Aorta (tissue), 5 donors: Measurements from ENCODE around the gene RAB6B. TPM values are rescaled to one million over a fixed set of nuclear protein-coding genes. Genes with fewer than 3 reads are reported as not detected.

Experiments used
- ATAC-seq: fragments of 200-7000 bp; cut with Tn5 transposase; one replicate; pipeline ENCODE4 v1.9.1; 2022; ENCODE audit warnings: moderate library complexity; ENCODE audit not compliant: low FRiP score
- DNase-seq, 2 donors: peaks; one replicate each; pipeline ENCODE4 v3.0.0-alpha.2; 2020
- H3K27ac ChIP-seq, 2 donors: one replicate each; pipeline ENCODE4 v1.5.1; 2013; ENCODE audit warnings: low read length in 2 of 2, mild to moderate bottlenecking in 2 of 2, moderate library complexity in 2 of 2, control low read depth in 1 of 2, inconsistent platforms in 1 of 2, low read depth in 1 of 2
- H3K27me3 ChIP-seq, 2 donors: one replicate each; pipeline ENCODE4 v1.6.1; 2013; ENCODE audit warnings: control low read depth in 1 of 2, low read length in 1 of 2, mild to moderate bottlenecking in 1 of 2, moderate library complexity in 1 of 2; ENCODE audit not compliant: insufficient read depth in 2 of 2, control insufficient read depth in 1 of 2
- H3K36me3 ChIP-seq, 2 donors: one replicate each; pipeline ENCODE4 v1.6.1; 2013; ENCODE audit warnings: control low read depth in 1 of 2, low read length in 1 of 2, mild to moderate bottlenecking in 1 of 2; ENCODE audit not compliant: insufficient read depth in 2 of 2, control insufficient read depth in 1 of 2
- H3K4me1 ChIP-seq, 2 donors: one replicate each; pipeline ENCODE4 v1.6.1; 2013; ENCODE audit warnings: low read length in 2 of 2, control low read depth in 1 of 2, mild to moderate bottlenecking in 1 of 2, moderate library complexity in 1 of 2; ENCODE audit not compliant: insufficient read depth in 2 of 2, control insufficient read depth in 1 of 2
- H3K4me3 ChIP-seq, 2 donors: one replicate each; pipeline ENCODE4 v1.5.1; 2013; ENCODE audit warnings: low read length in 2 of 2, control low read depth in 1 of 2, mild to moderate bottlenecking in 1 of 2
- H3K9me3 ChIP-seq: one replicate; pipeline ENCODE4 v1.6.1; 2013; ENCODE audit warnings: mild to moderate bottlenecking, low read length; ENCODE audit not compliant: control insufficient read depth
- WGBS, 2 donors: extraction: QIAGEN DNeasy Blood & Tissue Kit; methylation state at CpG; one replicate each; pipeline ENCODE4 v1.1.7; 2013; 5-methylcytosine and 5-hydroxymethylcytosine counted together
- intact Hi-C, 2 donors: fragments of 100-400 bp; cut with DNase I; formaldehyde crosslinking; loops; one replicate each; pipeline versions ENCODE4 v1.14.2 to v1.15.0; 2022
- polyA plus RNA-seq, 2 donors: library from polyadenylated mRNA; stranded (reverse); fragments of 200-250 nt; gene quantifications; one replicate each; pipeline ENCODE4 v1.2.3, GENCODE V29; 2013
- total RNA-seq, 2 donors: library from RNA; stranded (reverse); fragmentation: NEBNext Ultra II Directional; extraction: Animal tissue kit (Norgen Biotek cat#: 25700); gene quantifications; one replicate each; pipeline ENCODE4 v1.2.1, GENCODE V29; 2021
- donor health status: healthy with polysubstance abuse.
- donor health status: Bipolar disorder and iron deficiency.
- donor health status: DM: no; HTN: no; CAD: no.
- donor health status: DM: no; HTN: no; CAD: no.
- donor health status: DM: yes; HTN: yes; CAD: no.

RAB6B gene
- total and polyA plus RNA-seq, 4 donors = 0.59 to 12.0 (median 8.2) TPM

DNA sequence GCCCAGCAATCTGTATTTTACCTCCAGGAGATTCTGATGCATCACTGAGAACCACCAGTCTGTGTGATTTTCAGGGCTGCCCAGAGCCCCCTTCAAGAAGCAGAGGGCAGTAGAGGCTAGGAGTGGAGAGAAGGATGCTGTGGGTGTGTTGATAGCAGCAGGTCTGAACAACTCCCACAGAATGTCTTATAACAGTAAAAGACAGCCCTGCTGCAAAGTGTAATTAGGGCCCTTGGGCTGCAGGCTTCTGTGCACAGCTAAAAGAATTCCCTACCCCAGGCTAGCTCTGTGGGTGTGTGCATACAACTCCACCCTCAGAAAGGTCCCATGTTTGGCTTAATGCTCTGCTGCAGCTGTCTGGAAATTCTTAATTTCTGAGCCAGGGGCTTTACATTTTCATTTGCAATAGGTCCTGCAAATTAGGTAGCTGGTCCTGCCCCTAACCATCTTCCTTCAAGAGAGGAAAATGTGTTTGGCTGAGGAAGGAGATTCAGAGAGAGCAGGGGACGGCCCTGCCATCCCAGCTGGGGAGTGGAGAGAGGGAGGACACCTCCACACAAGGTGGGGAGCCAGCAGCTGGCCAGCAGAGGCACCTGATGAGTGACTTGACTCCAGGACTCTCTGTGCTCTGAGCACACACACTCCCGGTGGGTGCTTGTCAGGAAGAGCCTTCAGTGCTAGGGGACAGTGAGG, 43.2 kb upstream of the RAB6B start:
- DNase-seq (peak in 1 of 2 donors; percentile 55), ATAC-seq (no peak)
- no peaks in the 10 kb centered on the region for H3K36me3 ChIP-seq
- no peaks in the 10 kb centered on the region for H3K9me3 ChIP-seq
- intact Hi-C loops = loop anchor here in 1 of 2 donors (10.0 kb wide), 1 partner anchor 206 kb away; no protein-coding TSS in a partner anchor
- H3K27me3 ChIP-seq = no peaks in the 10 kb centered on the region
- 88 to 91% methylated on average over 2 of the region's 2 CpGs for WGBS, 2 donors
- no peaks in the 10 kb centered on the region for H3K4me1 ChIP-seq
- no peak overlapping the region for H3K4me3 ChIP-seq
- no peak overlapping the region for H3K27ac ChIP-seq

DNA sequence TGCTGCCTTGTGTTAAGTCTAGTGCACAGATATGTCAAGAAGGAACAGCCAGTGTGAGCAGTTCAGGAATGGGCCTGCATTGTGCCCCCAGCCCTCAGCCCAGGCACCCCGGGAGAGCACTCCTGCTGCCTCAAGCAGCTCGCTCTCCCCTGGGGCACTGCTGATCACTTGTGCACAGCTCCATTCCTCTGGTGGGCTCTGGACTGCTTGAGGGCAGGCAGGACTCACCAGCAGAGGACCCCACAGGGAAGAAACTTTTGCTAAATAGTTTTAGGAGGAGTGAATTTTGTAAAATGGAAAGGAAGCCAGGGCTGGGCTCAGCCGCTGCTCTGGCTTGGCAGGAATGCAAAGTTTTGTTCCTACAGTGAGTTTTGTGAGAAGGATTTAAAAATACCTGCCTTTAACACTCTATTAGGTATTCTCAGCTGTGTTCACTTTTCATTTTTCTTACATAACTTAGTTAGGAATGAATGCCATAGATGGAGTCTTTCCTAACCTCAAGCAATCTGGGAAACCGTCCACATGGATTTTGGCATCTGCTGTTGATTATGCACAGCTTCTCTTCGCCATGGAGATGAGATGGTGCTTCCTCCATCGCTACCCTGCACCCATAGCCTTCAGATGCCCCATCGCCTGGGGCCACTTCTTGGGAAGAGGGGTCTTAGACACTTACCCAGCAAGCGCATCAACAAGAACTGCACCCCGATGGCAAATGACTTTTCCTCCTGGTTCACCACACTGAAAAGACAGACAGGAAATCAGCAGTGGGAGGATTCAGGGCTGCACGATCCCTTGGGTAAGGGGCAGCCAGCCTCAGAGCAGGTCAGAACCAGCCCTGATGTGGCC, 42.3 kb upstream of the RAB6B start:
- Histone ChIP-seq H3K9me3 (no peaks in the 10 kb centered on the region), H3K36me3 (no peaks in the 10 kb centered on the region), H3K4me1 (no peaks in the 10 kb centered on the region), H3K27me3 (no peaks in the 10 kb centered on the region), H3K4me3 (no peak overlapping the region), H3K27ac (peak overlapping the region in 1 of 2 donors; percentile 28)
- peak; percentile 43 for ATAC-seq
- DNase-seq = peak in 1 of 2 donors; percentile 65
- WGBS, 2 donors = 35 to 40% methylated on average over 10 of the region's 10 CpGs
- intact Hi-C loops = loop anchor here in 1 of 2 donors (10.0 kb wide), 1 partner anchor 207 kb away; no protein-coding TSS in a partner anchor

DNA sequence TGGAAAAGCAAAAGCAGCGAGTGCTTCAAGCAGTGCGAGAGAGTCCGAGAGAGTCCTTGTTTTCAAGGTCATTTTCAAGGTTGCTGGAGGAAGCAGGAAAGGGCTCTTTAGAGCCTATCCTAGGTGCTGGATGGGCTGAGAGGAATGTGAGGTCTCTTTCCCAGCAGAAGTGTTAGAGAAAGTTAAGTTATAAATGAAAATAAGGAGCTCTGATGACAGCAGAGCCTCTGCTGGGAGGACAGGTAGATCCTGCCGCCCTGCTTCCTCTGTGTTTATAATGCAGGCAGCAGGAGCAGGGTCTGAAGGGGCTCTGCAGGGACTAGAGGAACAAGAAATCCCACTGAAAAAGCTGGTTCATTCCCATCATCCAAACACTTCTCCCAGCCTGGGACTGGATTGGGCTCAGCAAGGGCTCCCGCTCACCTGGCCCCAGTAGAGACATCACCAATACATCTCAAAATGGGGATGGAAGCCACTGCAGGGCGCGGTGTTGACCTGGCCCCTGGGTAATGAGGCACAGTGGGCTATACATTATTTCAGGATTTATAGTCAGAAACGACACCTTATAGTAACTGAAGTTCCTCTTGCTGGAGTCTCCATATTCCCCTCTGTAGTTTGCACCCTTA, 41.5 kb upstream of the RAB6B start:
- peak in 1 of 2 donors; percentile 22 for DNase-seq
- H3K27ac ChIP-seq = no peak overlapping the region

DNA sequence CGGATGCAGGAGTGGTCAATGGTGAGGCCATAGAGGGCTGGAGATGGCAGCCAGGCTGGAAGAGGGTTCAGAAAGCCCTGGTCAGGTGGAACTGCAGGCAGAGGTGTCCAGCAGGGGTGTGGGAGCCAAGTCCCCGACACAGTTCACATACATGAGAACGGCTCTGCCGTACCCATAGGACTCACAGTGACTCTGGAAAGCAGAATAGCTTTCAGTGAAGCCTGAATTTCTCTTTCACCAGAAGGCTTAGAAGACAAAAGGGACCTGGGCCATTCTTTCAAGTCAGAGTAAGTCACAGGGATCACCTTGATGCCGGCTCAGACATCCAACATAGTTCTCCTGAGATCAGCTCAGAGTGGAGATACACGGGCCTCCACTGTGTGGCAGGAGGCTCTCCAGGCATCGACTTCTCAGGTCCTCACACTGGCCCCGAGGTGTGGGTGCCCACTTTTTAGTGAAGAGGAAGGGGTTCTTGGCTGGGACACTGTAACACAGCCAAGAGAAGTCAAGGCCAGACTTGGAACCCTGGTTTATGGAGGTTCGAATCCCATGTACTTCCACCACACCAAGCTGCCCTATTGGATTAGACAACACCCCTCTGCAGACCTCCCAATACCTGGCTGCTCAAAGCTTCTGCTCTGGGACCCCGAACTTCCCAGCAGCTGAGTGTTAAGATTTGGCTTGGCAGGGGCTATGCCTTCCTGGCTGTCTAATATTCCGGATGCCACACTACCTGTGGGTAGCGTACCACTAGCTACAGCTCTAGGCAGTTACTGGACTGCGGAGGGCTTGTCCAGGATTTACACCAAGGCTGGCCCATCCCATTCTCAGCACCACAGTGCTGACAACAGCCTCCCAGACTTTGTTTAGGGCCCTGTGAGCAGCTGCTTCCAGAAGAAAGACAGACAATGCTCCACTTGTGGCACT, 40.4 kb upstream of the RAB6B start:
- no peaks in the 10 kb centered on the region for H3K9me3 ChIP-seq
- H3K4me1 ChIP-seq = no peaks in the 10 kb centered on the region
- no peak for ATAC-seq
- intact Hi-C loops = loop anchor here in 1 of 2 donors (10.0 kb wide), 1 partner anchor 209 kb away; no protein-coding TSS in a partner anchor
- no peak overlapping the region for H3K4me3 ChIP-seq
- WGBS, 2 donors = 91 to 95% methylated on average over 13 of the region's 13 CpGs
- no peak overlapping the region for H3K27ac ChIP-seq
- H3K36me3 ChIP-seq = no peaks in the 10 kb centered on the region
- no peaks in the 10 kb centered on the region for H3K27me3 ChIP-seq
- DNase-seq = no peak

More for the DNA sequence above, 41.5 kb upstream of the RAB6B start:
- H3K27me3 ChIP-seq = no peaks in the 10 kb centered on the region
- H3K4me3 ChIP-seq = no peak overlapping the region
- H3K9me3 ChIP-seq = no peaks in the 10 kb centered on the region
- intact Hi-C loops = loop anchor here in 1 of 2 donors (10.0 kb wide), 1 partner anchor 208 kb away; no protein-coding TSS in a partner anchor
- WGBS, 2 donors = 84 to 95% methylated on average over 8 of the region's 8 CpGs
- no peaks in the 10 kb centered on the region for H3K36me3 ChIP-seq
- no peak for ATAC-seq
- no peaks in the 10 kb centered on the region for H3K4me1 ChIP-seq

DNA sequence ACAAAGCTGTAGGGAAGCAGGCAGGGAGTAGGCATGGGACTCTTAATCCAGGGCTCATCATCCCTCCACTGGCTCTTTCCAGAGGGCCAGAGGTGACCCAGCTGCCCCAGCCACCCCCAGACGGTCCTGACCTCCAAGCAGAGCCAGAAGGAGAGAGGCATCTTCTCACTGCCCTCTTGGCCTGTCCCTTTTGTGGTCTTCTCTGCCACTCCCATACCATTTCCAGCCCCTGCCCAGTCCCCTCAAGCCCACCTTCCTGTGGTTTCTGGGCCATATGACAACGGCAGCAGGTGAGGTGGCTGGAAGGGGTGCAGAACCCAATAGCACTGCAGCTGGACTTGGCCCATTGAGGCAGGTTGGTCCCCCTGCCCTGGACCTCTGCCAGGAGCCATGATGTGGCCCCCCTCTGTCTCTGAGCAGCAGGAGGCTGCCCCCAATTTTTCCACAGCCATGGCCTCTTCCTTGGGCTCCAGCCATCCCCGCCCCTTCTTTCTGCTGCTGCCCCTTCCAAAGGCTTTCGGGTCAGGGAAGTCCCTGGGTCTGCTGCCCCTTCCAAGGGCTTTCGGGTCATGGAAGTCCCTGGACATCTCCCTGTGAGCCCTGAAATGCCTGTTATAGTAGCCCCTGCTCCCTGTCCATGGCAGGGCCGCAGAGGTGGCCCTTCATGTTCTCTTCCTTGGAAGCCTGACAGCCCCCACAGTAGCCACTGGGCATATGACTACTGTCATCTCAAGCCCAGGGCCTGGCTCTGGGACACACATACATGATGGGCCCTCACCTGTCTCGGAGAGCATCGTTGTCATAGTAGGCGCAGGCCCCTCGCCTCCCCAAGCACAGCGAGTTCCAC, 39.5 kb upstream of the RAB6B start:
- intact Hi-C loops = loop anchor here in 1 of 2 donors (5.0 to 10.0 kb wide), 2 partner anchors 102 to 210 kb away; no protein-coding TSS in a partner anchor

DNA sequence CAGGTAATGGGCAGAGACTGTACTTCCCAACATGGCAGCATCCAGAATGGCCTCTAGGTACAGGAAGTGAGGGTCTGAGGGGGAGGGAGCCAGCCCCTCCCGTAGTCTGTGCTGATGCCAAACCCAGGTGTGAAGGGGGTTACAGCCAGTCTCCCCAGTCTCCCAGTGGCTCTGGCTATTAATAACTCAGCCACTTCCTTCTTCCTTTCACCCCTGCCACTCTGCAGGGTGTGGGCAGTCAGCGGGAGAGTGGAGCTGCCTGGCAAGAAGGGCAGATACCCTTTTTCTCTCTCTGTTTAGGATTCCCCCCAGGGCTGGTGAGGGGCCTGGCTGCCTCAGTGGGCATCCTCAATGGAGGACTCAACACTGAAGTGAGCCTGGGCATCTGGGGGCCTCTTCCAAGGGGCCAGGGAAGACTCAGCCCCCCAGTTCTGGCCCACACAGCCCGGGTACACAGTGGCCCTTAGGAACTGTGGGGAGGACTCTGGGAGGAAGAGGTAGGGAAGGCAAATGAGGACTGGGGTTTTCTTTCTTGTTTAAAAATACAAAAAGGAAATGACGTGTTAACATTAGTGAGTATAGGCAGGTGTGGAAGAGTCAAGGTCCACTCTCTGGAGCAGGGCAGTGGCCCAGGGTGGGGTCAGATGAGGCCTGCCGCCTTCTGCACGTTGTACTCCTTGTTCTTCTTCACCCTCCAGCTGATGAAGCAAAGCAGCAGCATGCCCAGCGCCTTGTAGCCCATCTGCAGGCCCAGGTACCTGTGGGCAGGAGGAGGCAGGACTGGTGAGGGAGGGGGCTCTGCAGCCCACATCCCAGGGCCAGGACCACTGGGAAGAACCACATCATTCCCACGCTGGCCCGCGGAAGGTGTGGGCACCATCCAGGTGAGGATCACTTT, 38.6 kb upstream of the RAB6B start:
- WGBS, 2 donors = 91 to 93% methylated on average over 10 of the region's 10 CpGs
- no peak for ATAC-seq
- Histone ChIP-seq H3K27me3 (no peaks in the 10 kb centered on the region), H3K27ac (no peak overlapping the region), H3K4me1 (no peaks in the 10 kb centered on the region), H3K36me3 (no peaks in the 10 kb centered on the region), H3K9me3 (no peaks in the 10 kb centered on the region), H3K4me3 (no peak overlapping the region)
- DNase-seq = peak in 1 of 2 donors; percentile 61
- intact Hi-C loops = loop anchor here in 1 of 2 donors (5.0 to 10.0 kb wide), 2 partner anchors 103 to 210 kb away; no protein-coding TSS in a partner anchor

More for the DNA sequence above, 39.5 kb upstream of the RAB6B start:
- 87 to 93% methylated on average over 11 of the region's 11 CpGs for WGBS, 2 donors
- no peak for ATAC-seq
- H3K4me1 ChIP-seq = no peaks in the 10 kb centered on the region
- no peaks in the 10 kb centered on the region for H3K36me3 ChIP-seq
- no peak overlapping the region for H3K27ac ChIP-seq
- H3K9me3 ChIP-seq = no peaks in the 10 kb centered on the region
- no peaks in the 10 kb centered on the region for H3K27me3 ChIP-seq
- H3K4me3 ChIP-seq = no peak overlapping the region
- peak in 1 of 2 donors; percentile 66 for DNase-seq
